H1 (cell line): ENCODE results near the gene DSCAM. TPM values are rescaled to one million over a fixed set of nuclear protein-coding genes. Genes with fewer than 3 reads are reported as not detected.
A peak's percentile ranks its signal among the peaks of the same experiment; 100 is the strongest.

Source experiments
- CTCF ChIA-PET: fragments of 300-600 bp; sonication (Branson Sonifier 250); formaldehyde crosslinking; loops from one replicate; lab custom pipeline; 2021; ENCODE audit not compliant: partially characterized antibody; lab: Charles Lee
- POLR2A ChIA-PET: fragments of 300-600 bp; sonication (Branson Sonifier 250); formaldehyde crosslinking; loops from one replicate; lab custom pipeline; 2021; ENCODE audit warnings: inconsistent platforms; ENCODE audit not compliant: partially characterized antibody; lab: Charles Lee
- DNase-seq, 2 experiments: peaks; one replicate each; pipeline versions ENCODE4 v3.0.0 to v3.0.0-alpha.2; 2010 to 2022; ENCODE audit warnings: low spot score in 2 of 2, low read depth in 1 of 2, mixed read lengths in 1 of 2
- FAIRE-seq: peaks from 2 replicates; lab custom pipeline; 2011; peaks lifted over from hg19 to GRCh38; lab: Jason Lieb, UNC
- H2AFZ ChIP-seq: 2 replicates; pipeline ENCODE4 v1.8.1; 2012; ENCODE audit warnings: low read length, inconsistent platforms
- H2AK5ac ChIP-seq: 2 replicates; pipeline ENCODE4 v1.6.1; 2013; ENCODE audit warnings: low read depth, low read length
- H2BK120ac ChIP-seq: replicated peaks from 2 replicates; pipeline ENCODE3; 2013; ENCODE audit warnings: low read depth, low read length, inconsistent platforms
- H2BK12ac ChIP-seq: 2 replicates; pipeline ENCODE4 v1.6.1; 2013; ENCODE audit warnings: low read depth, low read length
- H2BK15ac ChIP-seq: 2 replicates; pipeline ENCODE4 v1.6.1; 2013; ENCODE audit warnings: low read length
- H2BK20ac ChIP-seq: 2 replicates; pipeline ENCODE4 v1.6.1; 2013; ENCODE audit warnings: low read length
- H2BK5ac ChIP-seq: 2 replicates; pipeline ENCODE4 v1.6.1; 2013; ENCODE audit warnings: low read depth, low read length
- H3K14ac ChIP-seq: 2 replicates; pipeline ENCODE4 v1.6.1; 2013; ENCODE audit warnings: inconsistent platforms; ENCODE audit not compliant: insufficient read length
- H3K18ac ChIP-seq: 2 replicates; pipeline ENCODE4 v1.6.1; 2013; ENCODE audit warnings: low read length; ENCODE audit errors: extremely low read depth
- H3K23ac ChIP-seq: 2 replicates; pipeline ENCODE4 v1.6.1; 2013; ENCODE audit warnings: inconsistent platforms; ENCODE audit not compliant: insufficient read length
- H3K23me2 ChIP-seq: 2 replicates; pipeline ENCODE4 v1.6.1; 2013; ENCODE audit warnings: low read depth, low read length
- H3K27ac ChIP-seq: 2 replicates; pipeline ENCODE4 v1.6.1; 2011; ENCODE audit warnings: low read depth, low read length, inconsistent platforms
- H3K27me3 ChIP-seq, 4 experiments: replicated peaks in 1 of 4; 1 replicate in 1 of 4; 2 replicates in 3 of 4; pipeline versions ENCODE4 v1.6.1 to v1.8.1; 2011 to 2013; ENCODE audit warnings: low read length in 3 of 4, mild to moderate bottlenecking in 3 of 4, inconsistent platforms in 2 of 4, mixed read lengths in 2 of 4, moderate library complexity in 1 of 4; ENCODE audit not compliant: control insufficient read depth in 3 of 4, insufficient read depth in 3 of 4; ENCODE audit errors: extremely low read depth in 1 of 4
- H3K36me3 ChIP-seq, 4 experiments: 2 replicates each; pipeline versions ENCODE4 v1.6.1 to v1.8.1; 2011 to 2013; ENCODE audit warnings: mild to moderate bottlenecking in 4 of 4, low read length in 3 of 4, moderate library complexity in 2 of 4, control low read depth in 1 of 4, inconsistent platforms in 1 of 4; ENCODE audit not compliant: insufficient read depth in 4 of 4, control insufficient read depth in 2 of 4
- H3K4ac ChIP-seq: replicated peaks from 2 replicates; pipeline ENCODE3; 2013; ENCODE audit warnings: low read length, low read depth, mixed read lengths, inconsistent platforms; ENCODE audit not compliant: insufficient read length
- H3K4me1 ChIP-seq, 4 experiments: replicated peaks in 1 of 4; 1 replicate in 1 of 4; 2 replicates in 3 of 4; pipeline versions ENCODE4 v1.6.1 to v1.8.1; 2011 to 2013; ENCODE audit warnings: low read length in 3 of 4, inconsistent platforms in 2 of 4, mixed read lengths in 1 of 4; ENCODE audit not compliant: insufficient read depth in 4 of 4, control insufficient read depth in 3 of 4
- H3K4me2 ChIP-seq, 2 experiments: 2 replicates each; pipeline versions ENCODE4 v1.6.1 to v1.8.1; 2011 to 2013; ENCODE audit warnings: low read depth in 2 of 2, low read length in 2 of 2, control low read depth in 1 of 2, inconsistent platforms in 1 of 2, mild to moderate bottlenecking in 1 of 2; ENCODE audit not compliant: insufficient read depth in 1 of 2
- H3K4me3 ChIP-seq, 4 experiments: fragments of 200-600, 300-600 bp in 1 of 4; sonication (generic), shearing (Covaris generic), sonication (Bioruptor Twin) in 1 of 4; 2 replicates each; pipeline versions ENCODE4 v1.5.1 to v1.8.1; 2011 to 2016; ENCODE audit warnings: low read length in 4 of 4, low read depth in 3 of 4, control low read depth in 2 of 4, inconsistent platforms in 2 of 4, mild to moderate bottlenecking in 2 of 4, mixed read lengths in 1 of 4, moderate library complexity in 1 of 4; ENCODE audit not compliant: insufficient read depth in 2 of 4; ENCODE audit errors: extremely low read depth in 1 of 4
- H3K56ac ChIP-seq: replicated peaks from 2 replicates; pipeline ENCODE3; 2013; ENCODE audit warnings: low read depth, mild to moderate bottlenecking, mixed read lengths, low read length, inconsistent platforms; ENCODE audit not compliant: insufficient read length
- H3K79me1 ChIP-seq: 2 replicates; pipeline ENCODE4 v1.6.1; 2013; ENCODE audit warnings: low read depth, low read length, control low read depth
- H3K79me2 ChIP-seq, 2 experiments: 2 replicates each; pipeline versions ENCODE4 v1.6.1 to v1.8.1; 2012 to 2013; ENCODE audit warnings: low read length in 2 of 2, mild to moderate bottlenecking in 2 of 2, inconsistent platforms in 1 of 2; ENCODE audit not compliant: insufficient read depth in 2 of 2, control insufficient read depth in 1 of 2
- H3K9ac ChIP-seq, 4 experiments: replicated peaks in 1 of 4; 1 replicate in 1 of 4; 2 replicates in 3 of 4; pipeline versions ENCODE4 v1.6.1 to v1.8.1; 2011 to 2013; ENCODE audit warnings: low read depth in 3 of 4, low read length in 3 of 4, control low read depth in 2 of 4, mild to moderate bottlenecking in 2 of 4, moderate library complexity in 2 of 4, inconsistent platforms in 1 of 4; ENCODE audit errors: extremely low read depth in 1 of 4
- H3K9me3 ChIP-seq, 2 experiments: 2 replicates each; pipeline versions ENCODE4 v1.6.1 to v1.8.1; 2012 to 2013; ENCODE audit warnings: mild to moderate bottlenecking in 2 of 2, moderate library complexity in 2 of 2, control low read depth in 1 of 2, inconsistent platforms in 1 of 2, low read depth in 1 of 2, low read length in 1 of 2, mixed read lengths in 1 of 2; ENCODE audit not compliant: insufficient read depth in 2 of 2
- H4K20me1 ChIP-seq, 2 experiments: replicated peaks in 1 of 2; 2 replicates each; pipeline versions ENCODE3 to v1.8.1; 2011 to 2013; ENCODE audit warnings: inconsistent platforms in 2 of 2, low read length in 2 of 2, mild to moderate bottlenecking in 1 of 2; ENCODE audit not compliant: insufficient read depth in 2 of 2, control insufficient read depth in 1 of 2
- H4K5ac ChIP-seq: 2 replicates; pipeline ENCODE4 v1.6.1; 2013; ENCODE audit warnings: low read length, low read depth, mixed read lengths, inconsistent platforms; ENCODE audit not compliant: insufficient read length
- H4K8ac ChIP-seq: 2 replicates; pipeline ENCODE4 v1.8.0; 2013; ENCODE audit warnings: mild to moderate bottlenecking, moderate library complexity, low read length, inconsistent platforms; ENCODE audit not compliant: insufficient read depth; ENCODE audit errors: extremely low read depth
- H4K91ac ChIP-seq: replicated peaks from 2 replicates; pipeline ENCODE3; 2013; ENCODE audit warnings: low read length, mixed read lengths, inconsistent platforms; ENCODE audit not compliant: insufficient read length
- CEBPB ChIP-seq: IDR thresholded peaks from 2 replicates; pipeline ENCODE4 v1.6.1; 2012; ENCODE audit warnings: low read depth, low read length
- CTBP2 ChIP-seq: IDR thresholded peaks from 2 replicates; pipeline ENCODE4 v1.7.0; 2011; ENCODE audit warnings: borderline replicate concordance, mild to moderate bottlenecking, moderate library complexity, mixed read lengths, low read length; ENCODE audit not compliant: insufficient read depth, insufficient read length
- MAFK ChIP-seq: IDR thresholded peaks from 2 replicates; pipeline ENCODE4 v1.6.1; 2012; ENCODE audit warnings: low read depth, mild to moderate bottlenecking, improper control_type of control experiment, low read length
- RFX5 ChIP-seq: IDR thresholded peaks from 2 replicates; pipeline ENCODE4 v1.6.1; 2011; ENCODE audit warnings: low read depth, low read length, improper control_type of control experiment, borderline replicate concordance
- WGBS, 2 experiments: shearing (Covaris generic) in 1 of 2; methylation state at CpG; one replicate each; pipeline versions ENCODE4 v1.1.6 to v1.1.7; 2013 to 2015; ENCODE audit warnings: low lambda C conversion rate in 2 of 2, mixed read lengths in 2 of 2, inconsistent platforms in 1 of 2, low coverage in 1 of 2, missing lambda C conversion rate in 1 of 2; ENCODE audit not compliant: insufficient replicate concordance in 2 of 2, insufficient coverage in 1 of 2, insufficient read length in 1 of 2; ENCODE audit errors: extremely low coverage in 1 of 2, missing lambda C conversion rate in 1 of 2; 5-methylcytosine and 5-hydroxymethylcytosine counted together
- polyA plus RNA-seq, 7 experiments: library from polyadenylated mRNA; depleted of rRNA in 3 of 7; stranded (reverse) in 5 of 7; unstranded in 2 of 7; fragments of >200 nt in 5 of 7; fragments of 200-250 nt in 2 of 7; gene quantifications; 1 replicate in 5 of 7; 2 replicates in 1 of 7; 4 replicates in 1 of 7; pipeline versions ENCODE4 v1.2.1 to v1.2.3, GENCODE V29; 2011 to 2013; ENCODE audit warnings: missing spikeins in 2 of 7, mixed read lengths in 2 of 7
- total RNA-seq: library from RNA; stranded (reverse); fragmentation: NEBNext Ultra II Directional; extraction: Animal tissue kit (Norgen Biotek cat#: 25700); gene quantifications from 2 replicates; pipeline ENCODE4 v1.2.1, GENCODE V29; 2021
- TF ChIP-seq, protein P1 (sequence below): IDR thresholded peaks from 2 replicates; pipeline ENCODE4 v1.6.1; 2012; ENCODE audit warnings: inconsistent platforms

The DSCAM gene
- total and polyA plus RNA-seq, 2 of the 8 experiments (the other 6 are each of a cell fraction or from before 2014, with no cell fraction given) = 0.02 to 0.15 TPM

DNA sequence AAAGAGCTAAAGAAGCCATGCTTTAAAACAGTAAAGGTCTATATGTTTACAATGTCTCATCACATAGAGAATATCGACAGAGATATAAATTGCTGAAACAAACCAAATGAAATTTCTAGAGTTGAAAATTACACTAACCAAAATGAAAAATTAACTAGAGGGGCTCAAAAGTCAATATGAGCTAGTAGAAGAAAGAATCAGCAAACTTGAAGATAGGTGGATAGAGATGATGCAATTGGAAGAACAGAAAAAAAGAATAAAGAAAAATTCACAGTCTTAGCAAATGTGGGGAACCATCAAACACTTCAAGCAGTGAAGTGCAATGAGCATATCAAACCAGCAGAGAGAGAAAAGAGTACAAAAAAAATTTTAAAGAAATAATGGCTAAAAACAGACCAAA lies 24.1 kb upstream of the DSCAM start:
- Histone ChIP-seq H2BK12ac (no peak overlapping the region), H3K4ac (no peak overlapping the region), H2AFZ (no peak overlapping the region), H2BK20ac (no peak overlapping the region), H4K91ac (no peak overlapping the region), H2BK15ac (no peak overlapping the region), H2AK5ac (no peak overlapping the region), H3K79me1 (no peaks in the 10 kb centered on the region), H3K9me3 (no peaks in the 10 kb centered on the region), H4K8ac (no peak overlapping the region), H3K9ac (no peak overlapping the region), H3K79me2 (no peaks in the 10 kb centered on the region), H2BK5ac (no peak overlapping the region), H3K14ac (no peak overlapping the region), H3K4me1 (peaks cover 0 to 2% (median 0%) of the 10 kb centered on the region in 4 experiments; a peak in 1 of 7 replicates), H3K27ac (no peak overlapping the region), H3K4me2 (no peak overlapping the region), H3K23ac (no peak overlapping the region), H2BK120ac (no peak overlapping the region), H3K23me2 (no peaks in the 10 kb centered on the region; the same call in 1 of the 2 replicates), H3K18ac (no peak overlapping the region), H4K5ac (no peak overlapping the region), H3K36me3 (no peaks in the 10 kb centered on the region), H3K56ac (no peak overlapping the region), H3K4me3 (no peak overlapping the region), H4K20me1 (no peaks in the 10 kb centered on the region), H3K27me3 (no peaks in the 10 kb centered on the region)
- 100% methylated on average over 1 of the region's 1 CpG; no CpG with 5 or more reads in 1 of the 2 experiments for WGBS, 2 experiments
- POLR2A ChIA-PET = no interaction called here
- TF ChIP-seq MAFK (no peak), RFX5 (no peak), CTBP2 (no peak), CEBPB (peak; percentile 8; the same call in 1 of the 2 replicates)
- TF ChIP-seq, protein P1, sequence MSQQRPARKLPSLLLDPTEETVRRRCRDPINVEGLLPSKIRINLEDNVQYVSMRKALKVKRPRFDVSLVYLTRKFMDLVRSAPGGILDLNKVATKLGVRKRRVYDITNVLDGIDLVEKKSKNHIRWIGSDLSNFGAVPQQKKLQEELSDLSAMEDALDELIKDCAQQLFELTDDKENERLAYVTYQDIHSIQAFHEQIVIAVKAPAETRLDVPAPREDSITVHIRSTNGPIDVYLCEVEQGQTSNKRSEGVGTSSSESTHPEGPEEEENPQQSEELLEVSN = no peak
- FAIRE-seq (no peak), DNase-seq (no peak)
- CTCF ChIA-PET = interaction anchor here (1.5 kb wide), 1 partner anchor 18 kb away, joined by 4 read pairs; no protein-coding TSS in a partner anchor
